Panc1 (cell line): ENCODE measurements around the gene UGGT1. TPM values are rescaled to one million over a fixed set of nuclear protein-coding genes. Genes with fewer than 3 reads are reported as not detected.

Experiments used
- ATAC-seq: fragments of 200-7000 bp; cut with Tn5 transposase; 2 replicates; pipeline ENCODE4 v1.9.1; 2020; ENCODE audit warnings: mild to moderate bottlenecking, moderate library complexity
- BruUV-seq: library from RNA; stranded (reverse); fragments of 400-500 nt; replicated peaks from 2 replicates; lab custom pipeline; 2021; lab: Mats Ljungman, UMichigan
- CTCF ChIA-PET: fragments of 300-600 bp; sonication (Branson Sonifier 250); formaldehyde crosslinking; loops from one replicate; lab custom pipeline; 2022; ENCODE audit warnings: antibody characterized with exemption; lab: Charles Lee
- POLR2A ChIA-PET: fragments of 300-600 bp; sonication (Branson Sonifier 250); formaldehyde crosslinking; loops from one replicate; lab custom pipeline; 2022; ENCODE audit warnings: antibody characterized with exemption; lab: Charles Lee
- DNase-seq: peaks from one replicate; pipeline ENCODE4 v3.0.0-alpha.2; 2010; ENCODE audit warnings: low read depth, low spot score
- H3K27ac ChIP-seq: 2 replicates; pipeline ENCODE4 v1.5.1; 2011; ENCODE audit warnings: mild to moderate bottlenecking, low read length, inconsistent platforms
- H3K27me3 ChIP-seq: fragments of 200-500 bp; sonication (Bioruptor generic); 2 replicates; pipeline ENCODE4 v1.6.0; 2014; ENCODE audit warnings: low read length, inconsistent platforms; ENCODE audit not compliant: control insufficient read depth, insufficient read depth
- H3K36me3 ChIP-seq: fragments of 200-500 bp; sonication (Bioruptor generic); 2 replicates; pipeline ENCODE4 v1.5.1; 2014; ENCODE audit warnings: inconsistent platforms, mild to moderate bottlenecking, low read length, moderate library complexity; ENCODE audit not compliant: control insufficient read depth, insufficient read depth
- H3K4me1 ChIP-seq: 2 replicates; pipeline ENCODE4 v1.5.1; 2011; ENCODE audit warnings: inconsistent platforms, mild to moderate bottlenecking, low read length, moderate library complexity; ENCODE audit not compliant: control insufficient read depth, insufficient read depth
- H3K4me3 ChIP-seq, 2 experiments: 2 replicates each; pipeline ENCODE4 v1.5.1; 2011 to 2012; ENCODE audit warnings: low read depth in 2 of 2, low read length in 2 of 2, mild to moderate bottlenecking in 2 of 2, inconsistent platforms in 1 of 2, moderate library complexity in 1 of 2
- H3K9me3 ChIP-seq: fragments of 200-500 bp; sonication (Bioruptor generic); 2 replicates; pipeline ENCODE4 v1.5.1; 2014; ENCODE audit warnings: low read depth, mild to moderate bottlenecking, inconsistent platforms, low read length, moderate library complexity; ENCODE audit not compliant: control insufficient read depth, insufficient read depth
- POLR2AphosphoS5 ChIP-seq: IDR thresholded peaks from 2 replicates; pipeline ENCODE4 v1.6.1; 2012; ENCODE audit warnings: mild to moderate bottlenecking, low read depth, low read length, moderate library complexity
- REST ChIP-seq, 2 experiments: IDR thresholded peaks; 2 replicates each; pipeline ENCODE4 v1.6.1; 2011 to 2012; ENCODE audit warnings: low read depth in 2 of 2, control low read depth in 1 of 2, low read length in 1 of 2, mild to moderate bottlenecking in 1 of 2, moderate library complexity in 1 of 2; ENCODE audit not compliant: insufficient read depth in 1 of 2
- SIN3A ChIP-seq: IDR thresholded peaks from 2 replicates; pipeline ENCODE4 v1.6.1; 2012; ENCODE audit warnings: low read depth, mild to moderate bottlenecking, low read length, moderate library complexity, borderline replicate concordance; ENCODE audit not compliant: insufficient read depth
- TCF7L2 ChIP-seq: IDR thresholded peaks from 2 replicates; pipeline ENCODE4 v1.6.1; 2011; ENCODE audit warnings: mild to moderate bottlenecking, low read depth, low read length, inconsistent platforms
- in situ Hi-C: cut with HindIII; loops from 2 replicates; pipeline ENCODE4 v1.10.0; 2016; ENCODE audit warnings: low sequenced_read_pairs, low pct_unique_long_range_greater_than_20kb
- intact Hi-C: fragments of 100-400 bp; cut with micrococcal nuclease; formaldehyde crosslinking; loops from one replicate; pipeline ENCODE4 v1.10.0; 2022; ENCODE audit not compliant: unreplicated experiment
- total RNA-seq: library from RNA; stranded (reverse); gene quantifications from one replicate; pipeline ENCODE4 v1.2.1, GENCODE V29; 2021; ENCODE audit not compliant: unreplicated experiment
- TF ChIP-seq, protein P1 (sequence below): fragments of 450-650 bp; IDR thresholded peaks from 2 replicates; pipeline ENCODE4 v1.5.1; 2017; ENCODE audit warnings: mild to moderate bottlenecking

Gene UGGT1
- total RNA-seq, 1 experiment from 2014 or later: 64.2 TPM

- H3K36me3 ChIP-seq: no peaks in the 10 kb centered on the region
- no peaks in the 10 kb centered on the region for H3K9me3 ChIP-seq
- no peaks in the 10 kb centered on the region for H3K27me3 ChIP-seq
- ChIA-PET CTCF (no interaction called here), POLR2A (no interaction called here)
- no TSS peak for BruUV-seq
- ATAC-seq (no peak), DNase-seq (no peak)
- no peak overlapping the region for H3K27ac ChIP-seq
- intact Hi-C loops: no loop called here
- in situ Hi-C loops: no loop called here
- no peak overlapping the region for H3K4me3 ChIP-seq
- H3K4me1 ChIP-seq: no peaks in the 10 kb centered on the region; the same call in 1 of the 2 replicates
- TF ChIP-seq POLR2AphosphoS5: no peak
These were observed 106.1 kb downstream of the UGGT1 start for GRCh38 chr2:128197059-128197458.

- no TSS peak for BruUV-seq
- ChIA-PET POLR2A (no interaction called here), CTCF (no interaction called here)
- H3K27me3 ChIP-seq: no peaks in the 10 kb centered on the region
- intact Hi-C loops: no loop called here
- ATAC-seq (no peak), DNase-seq (no peak)
- no peak overlapping the region for H3K27ac ChIP-seq
- TF ChIP-seq REST (IDR thresholded peaks at IDR 0.05; ENCODE audit: insufficient read depth in 1 of 2, low read depth in 2 of 2, low read length in 1 of 2) (no peak), TCF7L2 (no peak), POLR2AphosphoS5 (no peak), SIN3A (no peak)
- TF ChIP-seq, protein P1, sequence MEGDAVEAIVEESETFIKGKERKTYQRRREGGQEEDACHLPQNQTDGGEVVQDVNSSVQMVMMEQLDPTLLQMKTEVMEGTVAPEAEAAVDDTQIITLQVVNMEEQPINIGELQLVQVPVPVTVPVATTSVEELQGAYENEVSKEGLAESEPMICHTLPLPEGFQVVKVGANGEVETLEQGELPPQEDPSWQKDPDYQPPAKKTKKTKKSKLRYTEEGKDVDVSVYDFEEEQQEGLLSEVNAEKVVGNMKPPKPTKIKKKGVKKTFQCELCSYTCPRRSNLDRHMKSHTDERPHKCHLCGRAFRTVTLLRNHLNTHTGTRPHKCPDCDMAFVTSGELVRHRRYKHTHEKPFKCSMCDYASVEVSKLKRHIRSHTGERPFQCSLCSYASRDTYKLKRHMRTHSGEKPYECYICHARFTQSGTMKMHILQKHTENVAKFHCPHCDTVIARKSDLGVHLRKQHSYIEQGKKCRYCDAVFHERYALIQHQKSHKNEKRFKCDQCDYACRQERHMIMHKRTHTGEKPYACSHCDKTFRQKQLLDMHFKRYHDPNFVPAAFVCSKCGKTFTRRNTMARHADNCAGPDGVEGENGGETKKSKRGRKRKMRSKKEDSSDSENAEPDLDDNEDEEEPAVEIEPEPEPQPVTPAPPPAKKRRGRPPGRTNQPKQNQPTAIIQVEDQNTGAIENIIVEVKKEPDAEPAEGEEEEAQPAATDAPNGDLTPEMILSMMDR: no peak
- in situ Hi-C loops: no loop called here
- H3K4me3 ChIP-seq: no peak overlapping the region
- H3K4me1 ChIP-seq: no peaks in the 10 kb centered on the region; the same call in 1 of the 2 replicates
- H3K9me3 ChIP-seq: no peaks in the 10 kb centered on the region
- no peaks in the 10 kb centered on the region for H3K36me3 ChIP-seq
These were observed 107.7 kb downstream of the UGGT1 start for GRCh38 chr2:128198656-128199055.

DNA sequence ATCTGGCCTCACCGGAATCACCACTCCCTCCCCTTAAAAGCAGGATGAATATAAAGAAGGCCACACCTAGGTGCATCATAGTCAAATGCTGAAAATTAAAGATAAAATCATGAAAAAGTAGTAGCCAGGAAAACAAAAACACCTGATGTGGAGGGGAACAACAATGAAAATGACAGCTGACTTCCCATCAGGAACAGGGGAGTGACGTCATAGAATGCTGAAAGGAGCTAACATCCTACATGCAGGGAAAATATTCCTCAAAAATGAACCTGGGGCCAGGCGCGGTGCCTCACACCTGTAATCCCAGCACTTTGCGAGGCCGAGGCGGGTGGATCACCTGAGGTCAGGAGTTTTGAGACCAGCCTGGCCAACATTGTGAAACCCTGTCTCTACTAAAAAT is 108.1 kb downstream of the UGGT1 start:
- CTCF ChIA-PET: interaction anchor here (0.6 kb wide), 1 partner anchor 16 kb away, joined by 10 read pairs; no protein-coding TSS in a partner anchor

More for the DNA sequence above, 108.1 kb downstream of the UGGT1 start:
- DNase-seq (no peak), ATAC-seq (no peak)
- Histone ChIP-seq H3K36me3 (no peaks in the 10 kb centered on the region), H3K4me1 (no peaks in the 10 kb centered on the region; the same call in 1 of the 2 replicates), H3K9me3 (no peaks in the 10 kb centered on the region), H3K4me3 (no peak overlapping the region), H3K27me3 (no peaks in the 10 kb centered on the region), H3K27ac (no peak overlapping the region)
- no TSS peak for BruUV-seq
- TF ChIP-seq SIN3A (no peak), TCF7L2 (no peak), POLR2AphosphoS5 (no peak), REST (IDR thresholded peaks at IDR 0.05; ENCODE audit: insufficient read depth in 1 of 2, low read depth in 2 of 2, low read length in 1 of 2) (no peak)
- TF ChIP-seq, protein P1: no peak
- intact Hi-C loops: no loop called here
- POLR2A ChIA-PET: no interaction called here
- in situ Hi-C loops: no loop called here
